HG03280 (cell line): ENCODE results near the gene ZFHX3.

Experiments used
- ATAC-seq: cut with Tn5 transposase; IDR thresholded peaks from one replicate; pipeline ENCODE4 v1.9.1; 2021; ENCODE audit warnings: mild to moderate bottlenecking, moderate library complexity; ENCODE audit not compliant: unreplicated experiment

Gene ZFHX3

DNA sequence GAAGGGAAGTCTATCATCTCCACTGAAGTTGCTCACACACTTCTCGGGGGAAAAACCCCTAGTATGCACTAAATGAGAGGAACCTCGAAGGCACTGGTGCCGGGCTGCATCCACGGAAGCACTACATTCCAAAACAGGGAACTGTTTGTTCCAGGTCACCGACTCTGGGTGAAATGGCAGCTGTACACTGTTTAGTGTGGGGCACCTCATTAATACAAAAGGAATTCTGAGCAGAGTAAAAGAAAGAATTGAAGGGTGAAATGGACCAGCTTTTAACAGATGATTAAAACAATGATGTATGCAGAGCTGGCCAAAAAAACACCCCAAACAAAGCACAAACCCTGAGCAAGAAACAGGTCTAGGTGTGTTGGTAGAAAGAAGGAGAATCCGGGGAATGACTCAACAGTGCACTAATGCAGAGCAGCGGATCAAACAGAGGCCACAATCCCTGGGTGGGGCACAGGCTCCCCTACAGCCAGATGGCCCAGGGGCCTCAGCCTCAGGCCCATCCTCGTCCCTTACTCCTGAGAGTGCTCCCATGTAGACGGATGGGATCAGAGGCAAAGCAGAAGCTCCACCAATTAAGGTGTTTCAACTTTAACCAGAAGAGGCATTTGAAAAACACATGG is 161.5 kb downstream of the ZFHX3 start:
- no peak for ATAC-seq

DNA sequence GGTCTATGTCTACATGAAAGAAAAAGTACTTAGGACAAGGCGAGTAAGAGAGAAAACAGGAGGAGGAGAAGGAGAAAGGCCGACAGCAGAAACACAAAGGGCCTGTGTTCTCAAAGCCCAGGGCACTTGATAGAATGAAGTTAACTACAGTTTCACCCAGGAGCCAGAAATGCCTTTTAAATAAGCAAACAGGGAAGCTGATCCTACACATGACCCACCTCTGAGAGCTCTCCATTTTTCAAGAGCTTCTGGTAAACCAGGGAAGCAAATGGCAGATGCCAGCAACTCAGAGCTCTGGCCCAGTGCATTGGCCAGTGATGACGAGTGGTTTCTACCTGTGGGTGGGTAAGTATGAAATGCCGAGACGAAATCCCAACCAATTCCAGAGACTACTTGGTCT is 163.4 kb downstream of the ZFHX3 start:
- ATAC-seq = no peak

DNA sequence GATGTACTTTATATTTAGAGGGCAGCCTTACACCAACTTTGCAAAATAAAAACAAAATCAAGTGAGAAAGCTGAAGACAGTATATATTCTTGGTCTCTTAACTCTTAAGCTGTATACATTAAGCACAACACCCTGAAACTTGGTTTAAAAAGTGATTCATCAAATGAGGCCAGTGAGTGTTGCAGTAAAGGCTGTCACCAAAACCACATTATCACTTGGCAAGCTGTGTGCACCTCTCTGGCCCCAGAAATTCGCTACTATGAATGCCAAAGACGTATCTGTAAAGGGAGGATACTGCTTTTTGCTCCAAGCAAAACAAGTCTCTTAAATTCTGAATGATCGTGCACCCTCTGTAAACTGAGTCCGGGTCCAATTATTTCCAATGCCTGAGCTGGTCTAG is 163.9 kb downstream of the ZFHX3 start:
- ATAC-seq = no peak

DNA sequence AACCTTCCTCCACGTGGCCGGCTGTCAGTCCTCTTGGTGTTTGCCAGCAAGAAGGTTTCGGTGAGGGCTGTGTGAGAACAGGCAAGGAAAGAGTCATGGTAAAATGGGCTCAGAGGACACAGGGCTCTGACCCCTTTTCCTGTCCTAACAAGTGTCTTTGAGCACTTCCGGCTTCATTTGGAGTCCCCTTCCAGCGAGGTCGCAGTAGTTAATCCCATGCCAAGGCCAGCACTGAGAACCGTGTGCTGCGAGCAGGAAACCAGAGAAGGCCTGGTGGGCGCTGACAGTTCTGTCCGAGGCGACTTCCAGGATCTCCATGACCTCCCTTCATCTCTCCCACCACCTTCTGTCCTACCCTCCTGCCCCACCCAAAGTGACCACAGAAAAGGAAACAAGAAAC is 168.1 kb downstream of the ZFHX3 start:
- ATAC-seq = no peak

DNA sequence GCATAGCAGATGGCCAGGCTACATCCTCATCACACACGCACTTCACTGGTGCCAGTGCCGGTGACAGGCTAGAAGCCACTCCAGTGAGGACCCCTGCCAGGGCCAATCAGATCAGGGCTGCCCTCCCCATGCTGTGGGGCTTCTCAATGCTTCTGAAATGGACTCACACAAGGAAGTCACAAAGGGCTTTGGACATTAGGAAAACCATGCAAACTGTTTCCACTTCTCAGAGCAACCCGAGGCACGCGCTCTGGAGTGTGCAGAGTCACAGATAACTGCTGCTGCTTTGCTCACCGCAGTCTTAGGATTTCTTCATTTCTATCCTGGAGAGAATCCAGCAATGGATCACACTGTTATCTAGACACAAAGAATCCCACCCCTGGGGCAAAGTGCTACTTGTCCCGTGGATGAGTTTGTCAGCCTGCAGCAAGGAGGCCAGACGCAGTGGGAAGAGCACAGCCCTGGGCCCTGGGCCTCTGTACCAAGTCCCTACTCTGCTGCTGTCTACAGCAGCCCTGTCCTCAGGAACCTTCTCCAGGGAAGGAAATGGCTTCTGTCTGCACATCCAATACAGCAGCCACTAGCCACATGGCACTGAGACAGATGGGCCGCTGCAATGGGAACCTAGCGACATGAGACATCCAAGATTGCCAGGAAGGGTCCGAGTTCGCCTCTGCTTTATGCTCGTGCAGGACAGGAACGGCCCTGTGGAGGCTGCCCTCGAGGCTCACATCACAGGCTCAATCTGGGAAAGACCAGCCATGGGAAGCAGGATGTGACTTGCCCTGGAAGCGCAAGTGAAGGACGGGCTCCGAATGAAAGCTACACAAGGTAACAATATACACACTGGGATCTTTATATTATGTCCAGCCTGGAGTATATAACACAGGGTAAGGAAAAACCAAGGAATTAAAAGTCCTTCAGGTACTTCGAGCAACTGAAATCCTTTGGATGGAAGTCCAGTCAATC is 169.3 kb downstream of the ZFHX3 start:
- ATAC-seq = no peak

DNA sequence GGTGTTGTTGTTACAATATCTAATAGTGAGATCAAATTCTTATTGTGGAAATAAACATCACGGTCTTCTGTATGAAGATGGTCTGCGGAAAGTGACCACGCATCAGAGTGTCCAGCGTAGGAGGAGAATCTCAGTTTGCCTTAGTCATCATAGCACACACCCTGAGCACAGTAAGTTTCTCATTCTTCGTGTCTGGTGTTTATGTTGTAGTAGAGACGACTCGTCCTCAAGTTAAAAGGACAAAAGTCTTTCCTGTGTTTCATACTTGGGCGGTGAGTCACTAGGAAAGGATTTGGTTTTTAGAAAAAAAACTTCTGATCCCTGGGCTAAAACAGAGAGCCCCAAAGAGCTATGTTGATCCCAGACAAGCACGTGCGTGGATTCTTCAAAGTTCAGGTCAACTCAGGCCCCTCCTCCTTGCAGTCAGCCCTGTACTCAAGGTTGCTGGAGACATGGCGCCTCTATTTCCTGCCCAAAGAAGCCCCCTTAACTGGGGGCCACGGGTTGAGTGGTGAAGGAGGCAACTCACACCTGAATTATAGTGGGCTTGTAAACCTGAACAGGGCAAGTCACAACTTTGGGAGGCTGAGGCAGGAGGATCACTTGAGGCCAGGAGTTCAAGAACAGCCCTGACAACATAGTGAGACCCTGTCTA is 170.4 kb downstream of the ZFHX3 start:
- no peak for ATAC-seq

DNA sequence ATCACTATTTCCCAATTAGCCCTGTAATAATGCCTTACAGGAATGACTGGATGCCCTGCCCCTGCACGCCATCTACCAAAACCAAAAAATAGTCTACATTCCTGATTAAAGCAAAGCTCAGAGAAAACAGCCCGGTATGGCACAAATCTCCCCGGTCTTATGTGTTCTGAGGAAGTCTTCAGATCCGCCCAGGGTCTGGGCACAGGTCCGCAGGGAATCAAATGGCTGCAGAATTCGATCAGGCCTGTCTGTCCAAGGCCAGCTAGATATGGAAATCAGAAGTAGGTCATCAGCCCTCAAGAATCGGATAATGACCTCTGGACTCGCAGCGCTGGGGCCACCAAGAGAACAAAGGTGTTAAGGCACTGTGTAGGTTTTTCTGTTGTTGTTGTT is 171.0 kb downstream of the ZFHX3 start:
- ATAC-seq = no peak

DNA sequence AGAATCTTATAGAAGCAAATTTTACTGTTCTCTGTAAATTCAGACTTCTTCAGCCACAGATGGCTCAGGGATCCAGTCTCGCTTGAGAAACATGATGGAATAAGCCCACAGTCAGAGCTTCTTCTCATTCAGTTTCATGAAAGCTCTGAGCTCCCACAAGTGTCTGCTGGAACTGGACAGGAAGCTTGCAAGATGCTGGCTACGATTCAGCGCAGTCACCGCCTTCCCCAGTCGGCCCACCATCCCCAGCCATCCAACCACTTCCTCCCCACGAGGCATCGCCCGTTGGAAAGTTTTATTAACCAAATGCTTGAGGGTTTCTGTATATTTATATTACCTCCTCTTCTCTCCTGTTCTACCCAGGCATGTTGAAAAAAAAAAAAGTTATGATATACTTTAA is 171.7 kb downstream of the ZFHX3 start:
- ATAC-seq = no peak

DNA sequence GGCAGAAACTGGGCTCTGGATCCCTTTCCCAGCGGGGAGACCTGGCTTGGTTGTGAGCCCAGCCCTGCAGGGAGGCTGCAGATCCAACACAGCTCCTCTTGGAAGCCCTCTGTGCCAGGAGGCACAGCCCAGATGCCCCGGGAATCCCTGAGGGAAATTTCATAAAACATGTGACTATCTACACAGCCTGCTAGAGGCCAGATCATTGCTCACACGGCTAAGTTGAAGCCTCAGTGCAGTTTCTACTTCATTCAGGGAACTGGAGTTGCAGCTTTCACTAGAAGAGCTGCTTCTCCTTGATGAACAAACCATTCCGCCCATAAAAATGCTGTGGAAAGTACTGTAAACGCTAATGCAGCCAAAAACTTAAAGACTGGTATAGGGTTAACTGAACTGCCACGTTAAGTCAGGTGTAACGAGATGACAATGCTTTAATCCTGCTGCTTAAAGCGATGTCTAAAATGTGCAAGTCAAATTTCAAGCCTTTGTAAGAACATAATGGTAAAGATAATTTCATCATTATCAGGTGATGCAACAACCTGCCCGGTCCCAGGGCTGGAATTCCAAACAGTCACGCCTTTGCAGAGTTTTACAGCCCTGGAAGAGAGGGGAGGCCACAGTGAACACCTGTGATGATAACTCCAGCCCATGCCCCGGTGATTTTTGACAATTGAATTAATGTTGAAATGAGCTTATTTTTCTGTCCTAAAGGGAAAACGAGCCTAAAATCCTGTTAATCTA is 172.5 kb downstream of the ZFHX3 start:
- ATAC-seq = no peak

DNA sequence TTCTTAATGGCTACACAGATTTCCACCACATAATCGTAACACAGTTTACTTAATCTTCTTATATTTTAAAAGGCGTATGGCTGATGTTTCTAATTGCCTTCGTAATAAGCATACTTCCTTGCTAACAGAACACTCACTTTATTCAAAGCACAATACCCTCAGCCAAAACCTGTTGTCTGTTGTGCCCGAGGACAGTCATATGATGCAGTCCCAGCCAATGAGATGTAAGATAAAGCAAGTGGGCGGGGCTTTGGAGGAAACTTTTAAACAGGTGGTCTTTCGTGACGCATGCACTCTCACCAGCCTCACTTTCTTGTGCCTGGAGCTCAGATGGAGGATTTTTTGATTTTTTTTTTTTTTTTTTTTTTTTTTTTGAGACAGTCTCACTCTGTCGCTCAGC is 174.1 kb downstream of the ZFHX3 start:
- ATAC-seq = no peak

DNA sequence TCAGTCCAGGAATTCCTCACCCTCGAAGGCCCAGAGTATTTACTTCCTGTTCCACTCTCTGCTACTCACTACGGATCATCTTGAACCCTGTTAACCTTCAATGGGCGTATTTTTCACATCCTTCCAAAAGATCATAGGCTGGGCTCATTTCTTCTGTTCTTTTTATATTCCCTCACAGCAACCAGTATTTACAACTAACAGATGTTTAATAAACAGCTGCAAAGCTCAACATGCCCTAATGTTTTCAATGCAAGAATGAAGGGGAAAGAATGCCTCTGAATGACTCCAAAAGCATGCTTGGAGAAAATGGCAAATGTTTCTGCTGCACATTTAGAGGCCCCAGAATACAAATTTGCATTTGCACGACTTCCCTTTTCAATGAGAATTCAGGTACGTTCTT is 174.9 kb downstream of the ZFHX3 start:
- no peak for ATAC-seq

DNA sequence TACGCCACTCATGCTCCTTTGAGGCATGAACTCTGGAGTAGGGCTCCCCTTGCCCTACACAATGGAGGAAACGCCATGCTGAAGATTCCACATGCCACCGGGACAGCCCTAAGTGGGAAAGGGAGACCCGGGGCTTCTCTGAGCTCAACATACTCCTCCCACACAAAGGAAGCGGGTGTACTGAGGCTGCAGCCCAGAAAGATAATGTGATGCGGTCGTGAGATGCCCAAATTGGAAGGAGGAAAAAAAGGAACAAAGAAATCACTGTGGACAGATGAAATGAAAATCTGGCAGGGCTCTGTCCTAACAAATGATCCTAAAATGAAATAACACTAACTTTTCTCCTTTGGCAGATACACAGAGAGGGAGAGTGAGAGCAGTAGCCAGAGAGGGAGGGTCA is 182.1 kb downstream of the ZFHX3 start:
- no peak for ATAC-seq

DNA sequence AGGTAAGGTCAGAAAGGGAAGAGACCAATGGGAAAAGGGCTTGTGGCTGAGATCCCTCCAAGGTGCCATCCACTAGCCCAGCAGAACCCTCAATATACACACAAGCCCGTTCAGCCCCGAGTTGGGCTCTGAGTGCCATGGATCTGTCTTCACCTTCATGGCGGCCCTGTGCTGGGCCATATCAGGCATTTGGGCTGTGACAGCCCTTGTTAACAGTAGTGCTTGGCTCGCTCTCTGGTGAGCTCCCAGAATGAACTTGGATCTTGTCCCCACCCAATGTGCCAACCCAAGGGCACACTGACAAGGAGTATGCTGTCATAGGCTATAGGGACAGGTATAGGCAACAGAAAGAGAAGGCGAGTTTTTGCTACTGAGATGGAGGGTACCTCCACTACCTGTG is 182.7 kb downstream of the ZFHX3 start:
- no peak for ATAC-seq

DNA sequence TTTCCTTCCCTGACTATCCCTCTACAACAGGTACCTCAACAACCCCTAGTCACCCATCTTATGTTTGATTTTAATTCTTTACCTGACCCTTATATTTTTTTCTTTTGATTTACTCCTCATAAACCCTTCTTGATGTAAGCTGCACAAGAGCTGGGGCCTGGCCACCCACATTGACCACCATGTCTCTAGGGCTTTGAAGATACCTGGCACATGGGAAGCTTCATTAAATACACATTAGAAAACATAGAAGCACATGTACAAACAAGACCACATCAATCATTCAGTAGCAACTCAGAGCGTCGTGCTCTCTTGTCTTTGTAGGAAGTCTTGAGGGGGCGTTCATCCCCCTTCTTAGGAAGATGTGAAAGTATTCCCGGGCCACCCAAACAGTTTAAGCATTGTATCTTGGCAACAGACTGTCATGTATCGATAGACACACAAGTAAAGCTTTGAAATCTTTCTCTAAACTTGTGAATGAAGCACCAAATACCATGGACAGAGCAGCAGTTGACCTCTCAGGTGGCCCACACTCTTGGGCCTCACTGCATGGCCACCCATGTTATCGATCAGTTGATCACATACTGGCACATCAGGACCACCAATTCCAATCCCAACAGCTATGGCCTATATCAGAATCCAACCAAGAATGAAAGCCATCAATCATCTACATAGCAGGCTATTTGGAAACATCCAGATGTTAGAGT is 183.6 kb downstream of the ZFHX3 start:
- no peak for ATAC-seq

DNA sequence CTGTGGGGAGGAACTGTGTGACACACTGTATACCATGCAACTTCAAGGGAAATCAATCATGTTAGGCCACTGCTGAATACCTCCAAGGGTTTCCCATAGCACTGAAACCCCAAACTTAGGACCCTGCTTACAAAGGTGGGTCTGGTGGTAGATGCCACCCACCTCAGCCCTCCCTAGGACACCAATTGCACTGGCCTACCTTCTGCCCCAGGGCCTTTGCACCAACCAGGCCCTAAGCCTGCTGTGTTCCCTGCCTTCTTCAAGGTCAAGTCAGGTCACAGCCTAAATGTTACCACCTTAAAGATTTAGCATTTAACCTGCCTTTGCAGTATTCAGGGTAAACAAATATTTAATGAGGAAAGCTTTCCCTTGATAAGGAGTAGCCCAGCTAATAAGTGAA is 185.8 kb downstream of the ZFHX3 start:
- no peak for ATAC-seq

DNA sequence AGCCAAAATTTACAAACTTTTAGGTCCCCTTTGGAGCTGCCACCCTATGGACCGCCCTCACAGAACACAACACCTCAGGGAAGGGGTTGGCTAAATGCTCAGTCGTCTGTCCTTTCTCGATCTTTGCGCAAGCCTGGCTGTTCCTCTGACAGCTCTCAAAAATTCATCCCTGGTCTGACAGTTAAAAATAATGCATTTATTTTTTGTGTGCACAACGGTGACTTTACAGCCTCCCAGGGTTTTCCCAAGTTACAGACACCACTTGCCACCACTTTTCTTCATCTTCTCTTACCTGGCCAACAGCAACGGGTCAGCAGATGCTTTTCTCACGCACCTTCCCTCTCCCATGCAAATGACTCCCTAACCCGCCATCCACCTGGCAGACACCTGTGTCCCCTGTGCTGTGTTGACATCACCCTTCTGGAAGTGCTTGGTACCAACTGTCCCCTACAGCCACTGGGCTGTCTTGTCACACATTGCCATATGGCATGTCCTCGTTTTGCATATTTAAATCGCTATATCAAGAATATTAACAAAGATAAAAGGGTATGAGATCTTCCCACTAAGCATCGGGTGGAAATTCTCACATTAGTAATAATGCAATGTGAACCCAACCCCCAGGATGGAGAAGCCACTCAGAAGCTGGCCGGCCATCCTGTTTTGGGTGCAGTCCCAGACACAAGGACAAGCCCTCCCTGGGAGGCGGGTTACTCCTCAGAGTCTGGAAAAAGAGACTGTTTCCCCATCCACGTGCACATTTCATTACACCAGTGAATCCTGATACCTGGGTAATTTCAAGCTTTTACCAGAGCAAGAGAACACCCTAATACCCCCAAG is 187.0 kb downstream of the ZFHX3 start:
- ATAC-seq = no peak

DNA sequence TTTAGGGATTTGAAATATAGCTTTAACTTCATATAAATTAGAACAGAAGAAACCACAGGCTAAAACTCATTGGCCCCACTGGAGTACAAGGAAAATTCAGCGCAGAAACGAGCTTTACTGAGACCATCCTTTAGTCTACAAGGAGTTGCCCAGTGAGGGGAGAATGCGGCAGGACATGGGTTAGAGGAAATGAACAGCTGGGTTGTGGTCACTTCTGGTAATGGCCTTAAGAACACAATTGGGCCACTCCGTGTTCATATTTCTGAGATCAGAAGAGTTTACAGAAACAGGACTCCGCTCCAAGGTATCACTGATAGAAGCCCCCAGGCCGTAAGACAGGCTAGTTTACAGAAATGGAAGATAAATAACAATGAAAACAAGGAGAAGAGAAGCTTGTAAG is 188.3 kb downstream of the ZFHX3 start:
- no peak for ATAC-seq

DNA sequence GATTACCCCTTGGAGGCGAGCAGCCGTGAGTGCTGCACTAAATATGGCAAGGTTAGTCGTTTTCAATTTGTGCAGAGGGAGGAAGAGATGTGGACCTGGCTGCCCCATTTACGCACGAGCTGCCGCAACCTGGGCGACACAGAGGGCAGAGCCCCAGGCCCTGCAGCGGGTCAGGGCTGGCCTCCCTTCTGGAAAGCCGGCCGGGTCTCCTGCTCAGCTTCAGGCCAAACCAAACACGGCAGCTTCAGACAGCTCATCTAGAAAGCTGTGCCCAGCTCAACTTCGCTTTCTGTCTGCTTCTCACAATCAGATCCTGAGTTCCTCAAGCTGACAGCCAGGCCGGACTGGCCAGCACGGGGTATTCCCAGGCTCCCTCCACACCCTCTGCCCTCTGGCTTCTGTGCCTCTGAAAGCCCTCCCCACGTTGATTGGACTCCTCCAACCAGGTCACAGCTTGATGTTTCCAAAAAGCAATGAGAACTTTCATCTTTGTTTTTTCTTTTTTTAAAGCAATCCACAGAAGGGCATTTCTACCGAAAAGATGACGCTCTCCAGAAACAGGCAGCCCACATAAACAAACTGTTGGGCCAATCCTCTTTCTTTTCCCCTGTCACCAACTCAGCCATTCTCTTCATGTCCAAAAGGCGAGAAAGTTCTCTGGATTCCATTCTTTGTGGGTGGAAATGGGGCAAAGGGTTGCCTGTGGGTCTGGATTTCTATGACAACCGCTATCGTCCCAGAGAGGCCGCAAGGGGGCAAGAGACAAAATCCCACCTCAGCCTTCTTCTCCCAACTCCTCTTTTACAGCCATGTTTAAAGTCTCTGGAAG is 189.0 kb downstream of the ZFHX3 start:
- ATAC-seq = no peak
